ENCODE results near the gene SUPT3H.

SUPT3H gene

DNA sequence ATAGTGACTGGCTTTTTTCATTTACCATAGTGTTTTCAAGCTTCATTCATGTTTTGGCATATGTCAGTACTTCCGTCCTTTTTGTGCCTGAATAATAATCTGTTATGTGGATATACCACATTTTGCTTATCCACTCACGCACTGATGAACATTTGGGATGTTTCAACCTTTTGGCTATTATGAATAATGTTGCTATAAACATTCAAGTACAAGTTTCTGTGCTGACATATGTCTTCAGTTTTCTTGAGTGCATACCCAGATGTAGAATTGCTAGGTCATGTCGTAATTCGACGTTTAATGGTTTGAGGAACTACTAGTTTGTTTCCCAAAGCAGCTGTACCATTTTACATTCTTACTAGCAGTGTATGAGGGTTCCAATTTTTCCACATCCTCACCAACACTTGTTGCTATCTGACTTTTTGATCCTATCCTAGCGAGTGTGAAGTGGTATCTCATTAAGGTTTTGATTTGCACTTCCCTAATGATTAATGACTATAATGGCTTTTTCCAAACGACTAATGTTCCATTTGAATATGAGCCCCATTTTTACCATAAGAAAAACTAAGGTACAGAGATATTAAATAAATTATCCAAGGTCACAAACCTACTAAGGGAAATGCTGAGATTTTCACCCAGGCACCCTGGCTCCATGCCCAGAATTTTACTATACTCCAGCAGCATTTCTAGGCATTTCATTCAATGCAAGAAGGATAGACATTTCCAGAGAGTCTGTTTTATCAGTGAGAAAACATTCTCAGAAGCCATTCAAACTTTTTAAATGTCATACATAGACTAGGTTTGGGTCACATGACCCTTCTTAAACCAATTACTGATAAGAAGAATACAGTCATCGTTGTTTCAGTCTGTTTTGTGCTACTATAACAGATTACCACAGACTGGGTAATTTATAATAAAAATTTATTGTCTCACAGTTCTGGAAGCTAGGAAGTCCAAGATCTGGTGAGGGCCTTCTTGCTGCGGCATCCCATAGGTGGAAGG lies 120.7 kb downstream of the SUPT3H start:
- no peak for DNase-seq

DNA sequence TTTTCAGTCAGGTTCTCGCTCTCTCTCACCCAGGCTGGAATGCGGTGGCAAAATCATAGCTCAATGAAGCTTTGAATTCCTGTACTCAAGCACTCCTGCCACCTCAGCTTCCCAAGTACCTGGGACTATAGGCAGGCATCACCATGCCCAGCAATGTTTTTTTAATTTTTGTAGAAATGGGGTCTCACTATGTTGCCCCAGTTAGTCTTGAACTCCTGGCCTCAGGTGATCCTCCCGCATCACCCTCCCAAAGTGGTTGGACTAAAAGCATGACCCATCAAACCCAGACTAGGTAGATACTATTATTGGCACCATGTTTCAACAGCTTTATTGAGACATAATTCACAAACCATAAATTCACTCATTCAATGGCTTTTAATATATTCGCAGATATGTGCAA lies 122.3 kb downstream of the SUPT3H start:
- DNase-seq, result no peak

DNA sequence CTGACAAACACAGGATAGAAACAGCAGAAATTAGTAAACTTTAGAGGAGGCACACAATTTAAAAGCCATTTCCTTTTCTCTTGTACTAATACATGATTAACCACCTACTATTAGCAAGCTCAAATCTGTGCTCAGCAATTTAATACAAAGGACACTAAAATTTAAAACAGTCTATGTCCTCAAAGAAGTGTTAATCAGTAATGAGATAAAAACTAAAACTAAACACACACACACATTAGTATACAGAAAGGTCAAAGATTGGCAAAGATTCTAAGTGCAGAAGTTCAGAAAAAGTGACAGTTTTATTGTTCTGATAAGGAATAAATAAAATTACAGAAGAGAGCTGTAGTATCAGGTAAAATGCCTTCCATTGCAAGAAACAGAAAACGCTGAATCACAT lies 123.5 kb downstream of the SUPT3H start:
- no peak for DNase-seq

DNA sequence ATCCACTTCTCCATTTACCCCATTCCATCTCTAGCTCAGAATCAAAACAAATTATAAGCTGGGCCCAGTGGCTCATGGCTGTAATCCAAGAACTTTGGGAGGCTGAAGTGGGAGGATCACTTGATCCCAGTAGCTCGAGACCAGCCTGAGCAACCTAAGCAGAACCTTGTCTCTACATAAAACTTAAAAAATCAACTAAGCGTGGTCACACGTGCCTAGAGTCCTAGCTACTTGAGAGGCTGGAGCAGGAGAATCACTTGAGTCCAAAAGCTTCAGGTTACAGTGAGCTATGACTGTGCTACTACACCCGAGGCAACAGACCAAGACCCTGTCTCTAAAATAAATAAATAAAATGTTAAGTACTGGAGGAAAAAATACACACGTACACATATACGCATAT lies 124.3 kb downstream of the SUPT3H start:
- no peak for DNase-seq

DNA sequence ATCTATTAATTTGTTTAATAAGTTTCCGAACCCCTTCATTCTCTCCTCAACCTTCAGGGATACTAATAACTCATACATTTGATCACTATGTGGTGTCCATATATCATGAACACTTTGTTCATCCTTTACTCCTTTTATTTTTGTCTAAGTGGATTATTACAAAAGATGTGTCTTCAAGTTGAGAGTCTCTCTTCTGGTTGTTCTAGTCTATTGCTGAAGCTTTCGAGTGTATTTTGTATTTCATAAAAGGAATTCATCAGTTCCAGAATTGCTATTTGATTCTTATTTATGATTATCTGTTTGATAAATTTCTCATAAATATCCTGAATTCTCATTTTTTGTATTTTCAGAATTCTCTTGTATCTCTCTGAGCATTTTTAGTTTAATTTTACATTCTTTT lies 146.1 kb downstream of the SUPT3H start:
- DNase-seq, result no peak

DNA sequence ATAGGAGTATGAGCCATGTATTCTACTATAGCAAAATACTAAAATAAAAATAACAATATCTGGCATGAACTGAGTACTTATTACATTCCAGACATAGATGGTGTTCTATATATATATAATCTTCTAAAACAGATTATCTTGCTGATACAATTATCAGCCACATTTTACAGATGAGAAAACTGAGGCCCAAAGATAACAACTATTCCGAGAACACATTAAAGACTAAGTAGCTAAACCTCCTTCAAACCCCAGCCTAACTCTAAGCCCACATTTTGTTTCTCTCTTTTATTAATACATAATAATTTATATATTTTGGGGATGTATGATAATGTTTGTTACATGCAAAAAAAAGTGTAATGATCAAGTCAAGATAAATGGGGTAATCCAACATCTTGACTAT lies 148.3 kb downstream of the SUPT3H start:
- DNase-seq, result no peak

DNA sequence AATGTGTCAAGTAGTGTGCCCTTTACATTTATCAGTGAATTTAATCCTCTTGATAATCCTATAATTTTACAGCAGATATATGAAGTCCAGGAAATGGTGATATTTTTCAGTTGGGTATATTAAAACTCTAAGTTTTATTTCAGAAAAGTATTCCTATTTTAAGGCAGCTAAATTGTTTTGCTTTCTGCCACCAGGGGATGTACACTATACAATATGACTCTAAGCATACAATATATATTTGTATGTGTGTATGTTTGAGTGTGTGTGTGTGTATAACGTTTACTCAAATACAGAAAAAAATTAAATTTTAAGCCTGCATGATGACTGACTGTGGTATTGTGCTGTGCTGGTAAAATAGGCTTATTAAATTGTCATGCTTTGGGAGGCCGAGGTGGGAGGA lies 151.7 kb downstream of the SUPT3H start:
- no peak for DNase-seq

DNA sequence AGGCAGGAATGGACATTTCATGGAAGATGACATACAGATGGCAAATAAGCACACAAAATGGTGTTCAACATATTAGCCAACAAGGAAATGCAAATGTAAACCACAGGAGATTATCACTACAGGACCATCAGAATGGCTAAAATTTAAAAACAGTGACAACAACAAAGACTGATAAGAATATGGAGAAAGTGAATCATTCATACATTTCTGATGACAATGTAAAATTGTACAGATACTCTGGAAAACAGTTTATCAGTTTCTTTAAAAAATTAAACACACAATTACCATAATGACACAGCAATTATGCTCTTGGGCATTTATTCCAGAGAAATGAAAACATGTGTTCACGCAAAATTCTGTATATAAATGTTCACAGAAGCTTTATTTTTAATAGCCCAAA lies 155.4 kb downstream of the SUPT3H start:
- DNase-seq, result no peak

DNA sequence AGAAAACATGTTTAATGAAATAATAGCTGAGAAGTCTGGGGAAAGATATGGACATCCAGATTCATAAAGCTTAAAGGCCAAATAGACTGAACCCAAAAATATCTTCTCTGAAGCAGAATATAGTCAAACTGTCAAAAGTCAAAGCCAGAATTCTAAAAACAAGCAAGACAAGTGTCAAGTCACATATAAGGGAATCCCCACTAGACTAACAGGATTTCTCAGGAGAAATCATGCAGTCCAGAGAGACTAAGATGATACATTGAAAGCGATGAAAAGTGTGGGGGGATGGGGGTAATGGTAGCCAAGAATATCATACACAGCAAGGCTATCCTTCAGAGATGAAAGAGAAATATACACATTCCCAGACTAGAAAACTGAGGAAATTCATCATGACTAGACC lies 162.0 kb downstream of the SUPT3H start:
- no peak for DNase-seq

DNA sequence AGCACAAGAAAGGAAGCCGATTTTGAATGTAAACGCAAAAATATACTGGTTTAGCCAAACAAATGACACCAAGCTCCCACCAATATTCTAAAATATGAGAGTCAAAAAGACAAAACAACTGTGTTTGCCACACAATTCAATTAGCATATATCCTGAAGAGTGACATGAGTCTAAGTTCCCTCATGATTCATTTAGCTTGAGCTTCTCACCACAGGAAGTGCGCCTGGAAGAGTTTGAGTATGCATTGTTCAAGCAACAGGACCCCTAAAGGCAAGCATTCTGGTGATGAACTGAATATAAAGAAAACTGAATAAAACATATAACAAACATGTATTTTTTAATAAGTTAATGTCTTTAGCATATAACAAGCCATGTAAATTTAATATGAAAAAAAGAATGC lies 164.8 kb downstream of the SUPT3H start:
- DNase-seq, result no peak

DNA sequence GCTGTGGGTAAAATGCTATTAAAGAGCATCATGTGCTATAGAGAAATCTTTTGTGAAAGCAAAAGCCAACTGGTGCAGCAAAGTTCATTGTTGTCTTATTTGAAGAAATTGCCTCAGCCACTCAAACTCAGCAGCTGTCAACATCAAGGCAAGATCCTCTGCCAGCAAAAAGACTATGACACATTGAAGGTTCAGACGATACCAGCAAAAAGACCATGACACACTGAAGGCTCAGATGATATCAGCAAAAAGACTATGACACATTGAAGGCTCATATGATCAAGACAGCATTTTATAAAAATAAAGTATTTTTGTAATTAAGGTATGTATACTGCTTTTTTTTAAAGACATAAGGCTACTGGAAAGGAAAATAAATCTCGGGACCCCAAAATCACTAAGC lies 168.0 kb downstream of the SUPT3H start:
- no peak for DNase-seq

DNA sequence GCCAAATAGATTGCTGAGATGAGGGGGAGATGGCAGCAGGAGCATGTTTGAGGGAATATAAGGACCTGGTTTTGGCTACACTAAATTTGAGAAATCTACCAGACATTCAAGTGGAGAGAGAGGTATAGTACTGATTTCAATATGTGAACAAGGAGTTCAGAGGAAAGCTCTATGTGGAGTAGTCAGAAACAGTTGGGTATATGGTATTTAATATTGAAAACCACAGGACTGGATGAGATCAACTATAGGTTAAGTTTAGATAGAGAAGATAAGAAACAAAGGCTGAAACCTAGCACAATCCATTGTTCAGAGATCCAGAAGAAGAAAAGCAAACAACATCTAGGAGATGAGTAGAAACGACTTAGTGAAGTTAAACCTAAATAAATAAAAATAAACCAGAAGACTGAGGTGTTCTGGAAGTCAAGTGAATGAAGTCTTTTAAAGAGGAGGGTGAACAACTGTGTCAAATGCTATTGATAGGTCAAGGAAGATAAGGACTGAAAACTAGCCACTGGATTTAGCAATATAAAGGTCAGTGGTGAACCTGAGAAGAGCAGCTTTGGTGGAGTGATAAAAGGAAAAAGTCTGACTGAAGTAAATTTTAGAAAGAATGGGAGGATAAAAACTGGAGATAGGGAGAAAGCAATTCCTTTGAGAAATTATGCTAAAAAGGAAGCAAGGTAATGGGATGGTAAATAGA lies 170.8 kb downstream of the SUPT3H start:
- no peak for DNase-seq

DNA sequence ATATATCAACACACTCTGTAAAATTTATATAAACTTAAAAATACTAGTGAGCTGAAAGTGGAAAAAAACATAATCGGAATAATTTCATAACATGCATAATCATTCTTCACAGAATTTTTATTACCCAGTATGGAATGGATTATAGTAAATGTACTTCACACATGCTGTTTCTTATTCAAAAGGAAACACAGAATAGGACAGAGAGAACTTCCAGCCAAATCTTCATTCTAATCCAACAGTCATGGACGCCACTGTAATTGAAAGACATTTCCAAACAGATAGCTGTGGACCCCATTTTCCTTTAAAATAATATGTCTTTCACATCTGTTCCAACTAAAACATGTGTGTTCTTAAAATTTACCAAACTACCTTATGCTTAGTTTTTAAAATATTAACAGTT lies 176.2 kb downstream of the SUPT3H start:
- DNase-seq, result no peak

DNA sequence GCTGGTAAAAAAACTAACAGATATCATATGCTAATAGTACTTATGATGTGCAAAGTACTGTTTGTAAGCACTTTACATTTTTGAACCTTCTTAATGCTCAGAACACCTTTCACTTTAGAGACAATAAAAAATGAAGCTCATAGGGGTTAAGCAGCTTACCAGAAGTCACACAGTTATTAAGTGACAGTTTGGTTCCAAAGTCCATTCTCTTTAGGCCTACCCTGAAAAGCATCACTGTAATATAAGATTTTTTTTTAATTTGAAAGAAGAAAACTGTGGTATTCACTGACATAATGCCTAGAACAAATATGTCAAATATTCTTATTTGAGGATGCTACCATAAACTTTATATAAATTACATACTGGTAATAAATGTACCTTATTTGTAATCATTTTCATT lies 177.2 kb downstream of the SUPT3H start:
- no peak for DNase-seq

DNA sequence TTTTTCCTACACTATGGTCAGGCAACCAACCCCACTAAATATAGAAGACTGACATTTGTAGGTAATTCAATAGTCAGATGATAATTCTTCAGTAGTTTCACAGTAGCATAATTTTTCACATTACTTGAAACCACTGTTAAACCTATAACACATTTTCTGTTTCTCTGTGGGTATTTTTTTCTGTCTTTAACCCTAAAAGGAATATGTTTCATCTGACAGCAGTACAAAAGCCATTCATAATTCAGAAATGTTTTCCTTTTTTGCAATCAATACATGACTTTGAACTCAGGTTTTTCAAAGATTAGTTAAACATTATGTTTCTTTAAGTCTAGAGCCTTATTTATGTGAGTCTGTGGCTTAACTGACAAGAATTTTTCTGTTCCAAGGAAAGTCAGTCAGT lies 178.2 kb downstream of the SUPT3H start:
- no peak for DNase-seq

DNA sequence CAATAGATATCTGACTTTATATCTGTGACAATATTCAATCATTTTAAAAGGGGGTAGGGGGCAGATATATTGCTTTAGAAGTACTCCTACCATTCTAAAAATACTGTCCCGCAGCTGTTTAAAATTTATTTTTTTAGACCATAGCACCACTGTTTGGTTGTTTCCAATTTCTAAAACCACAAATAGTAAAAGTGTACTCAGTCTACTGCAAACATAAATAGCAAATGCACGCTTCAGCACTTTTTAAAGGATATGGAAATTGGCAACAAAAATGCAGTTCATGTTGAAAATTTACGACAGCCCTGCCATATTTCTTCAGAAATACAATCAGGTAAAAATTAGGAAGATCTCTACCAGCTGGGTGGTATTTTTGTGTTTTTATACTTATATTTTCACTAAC lies 181.6 kb downstream of the SUPT3H start:
- DNase-seq, result no peak

DNA sequence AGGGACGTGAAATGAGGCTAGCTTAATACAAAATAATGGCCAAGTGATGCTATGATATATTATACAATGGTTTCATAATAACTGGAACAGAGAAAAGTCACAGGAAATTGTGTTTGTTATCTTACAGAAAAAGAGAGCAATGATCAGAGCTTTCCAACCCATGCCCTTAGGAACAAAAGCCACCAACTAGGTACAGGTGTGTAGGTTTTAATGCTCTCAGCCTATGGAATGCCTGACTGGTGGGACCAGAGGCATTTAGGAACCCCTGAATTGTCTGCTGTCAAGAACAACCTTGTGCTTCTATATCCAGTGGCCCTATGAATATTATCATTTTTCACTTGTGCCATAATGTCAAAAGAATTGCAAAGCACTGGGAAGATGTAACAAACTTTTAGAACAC lies 182.6 kb downstream of the SUPT3H start:
- DNase-seq, result no peak

DNA sequence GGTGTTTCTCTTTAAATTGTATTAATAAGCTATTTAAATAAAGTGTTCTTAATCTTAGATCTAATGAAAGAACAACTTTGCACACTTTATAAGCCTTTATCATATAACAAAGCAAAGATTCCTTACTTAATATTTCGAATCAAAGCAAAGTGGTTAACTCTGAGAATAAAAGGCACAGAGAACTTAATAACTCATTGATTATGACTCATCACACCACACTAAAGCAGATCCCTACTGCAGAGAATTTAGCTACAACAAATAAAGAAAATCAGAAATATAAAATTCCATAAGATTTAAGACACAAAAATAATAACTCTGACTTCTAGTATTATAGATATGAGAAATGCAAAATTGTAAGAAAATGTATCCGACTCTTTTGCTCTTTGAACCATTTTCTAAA lies 185.2 kb downstream of the SUPT3H start:
- no peak for DNase-seq

DNA sequence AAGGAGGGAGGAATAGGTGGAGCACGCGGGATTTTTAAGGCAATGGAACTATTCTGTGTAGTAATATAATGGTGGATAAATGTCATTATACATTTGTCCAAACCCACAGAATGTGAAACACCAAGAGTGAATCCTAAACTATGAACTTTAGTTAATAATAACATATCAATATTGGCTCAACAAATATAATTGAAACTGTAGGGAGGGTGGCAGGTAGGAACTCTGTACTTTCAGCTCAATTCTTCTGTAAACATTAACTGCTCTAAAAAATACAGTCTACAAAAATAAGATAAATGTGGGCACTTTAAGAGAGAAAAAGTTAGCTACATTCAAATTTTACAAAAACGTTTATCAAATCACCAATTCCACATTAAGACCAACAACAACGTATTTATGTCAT lies 186.3 kb downstream of the SUPT3H start:
- DNase-seq, result no peak

DNA sequence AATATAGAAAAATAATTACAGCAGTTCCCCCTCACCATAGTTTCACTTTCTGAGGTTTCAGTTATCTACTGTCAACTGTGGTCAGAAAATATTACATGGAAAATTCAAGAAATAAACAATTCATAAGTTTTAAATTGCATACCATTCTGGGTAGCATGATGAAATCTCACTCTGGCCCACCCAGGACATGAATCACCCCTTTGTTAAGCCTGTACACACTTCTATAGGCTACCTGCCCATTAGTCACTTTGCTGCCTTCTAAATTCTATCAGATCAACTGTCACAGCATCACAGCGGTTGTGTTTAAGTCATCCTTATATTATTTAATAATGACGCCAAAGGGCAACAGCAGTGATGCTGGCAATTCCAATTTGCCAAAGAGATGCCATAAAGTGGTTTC lies 189.9 kb downstream of the SUPT3H start:
- no peak for DNase-seq

DNA sequence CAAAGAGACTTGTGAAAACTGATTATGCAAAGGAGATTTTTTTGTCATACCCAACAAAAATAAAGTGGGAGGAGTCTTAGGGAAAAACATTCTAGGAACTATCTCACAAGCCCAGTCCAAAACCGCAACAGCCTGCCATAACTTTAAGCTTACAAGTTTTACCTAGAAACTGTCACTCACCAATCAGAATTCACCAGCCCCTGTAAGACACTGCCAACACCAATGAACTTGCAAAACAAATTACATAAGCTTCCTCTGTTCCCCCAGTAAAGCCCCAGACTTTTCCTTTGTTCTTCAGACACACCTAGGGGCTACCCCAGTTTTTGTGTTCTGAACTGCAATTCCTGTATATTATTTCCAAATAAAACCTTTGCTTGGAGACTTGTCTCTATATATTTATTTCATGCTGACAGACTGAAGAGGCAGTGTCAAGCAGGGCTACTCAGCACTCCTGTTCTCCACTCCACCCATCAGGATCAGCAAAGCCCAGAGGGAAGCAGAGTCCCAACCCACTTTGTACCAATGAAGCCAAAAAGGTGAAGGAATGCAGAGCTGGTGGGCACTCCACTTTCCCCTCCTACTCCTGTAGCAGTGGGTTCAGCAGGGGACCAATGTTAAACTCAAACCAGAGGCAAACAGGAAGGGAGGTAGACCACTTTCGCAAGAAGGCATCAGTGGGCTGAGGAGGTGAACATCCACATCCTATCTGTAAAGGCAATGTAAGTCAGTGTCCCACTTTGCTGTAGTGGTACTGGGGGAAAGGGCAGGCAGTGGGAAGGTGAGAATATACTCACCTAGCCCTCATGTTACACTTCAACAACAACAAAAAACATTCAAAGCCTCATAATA lies 192.1 kb downstream of the SUPT3H start:
- no peak for DNase-seq

DNA sequence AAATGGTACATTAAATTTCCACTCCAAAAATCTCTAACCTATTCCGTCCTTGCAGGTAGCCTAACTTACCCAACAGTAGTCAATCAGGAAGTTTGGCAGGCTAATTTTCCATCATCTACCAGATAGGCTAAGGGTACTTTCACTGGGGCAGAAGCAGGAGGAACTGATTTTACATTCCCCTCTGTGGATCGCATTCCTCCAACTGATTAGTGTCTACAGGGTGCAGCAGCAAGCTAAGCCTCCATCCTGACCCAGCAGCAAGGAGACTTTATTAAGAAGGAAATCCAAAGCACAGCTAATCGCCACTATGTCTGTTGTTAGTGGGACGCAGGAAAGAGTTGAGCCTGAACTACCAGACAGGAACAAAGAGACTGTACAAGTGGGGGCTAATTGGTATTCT lies 192.8 kb downstream of the SUPT3H start:
- no peak for DNase-seq

Measured in hypothalamus (tissue), 51 donors.